H9 (cell line): ENCODE results near the gene SP2. TPM values are rescaled to one million over a fixed set of nuclear protein-coding genes. Genes with fewer than 3 reads are reported as not detected.

ENCODE experiments used
- DNase-seq: peaks from one replicate; pipeline ENCODE4 v3.0.0-alpha.2; 2017
- H2AFZ ChIP-seq: one replicate; pipeline ENCODE4 v1.6.1; 2013; ENCODE audit warnings: mild to moderate bottlenecking, low read length, control low read depth, moderate library complexity
- H2AK5ac ChIP-seq: 2 replicates; pipeline ENCODE4 v1.6.1; 2013; ENCODE audit warnings: low read length, control low read depth, mixed read lengths; ENCODE audit not compliant: insufficient read length
- H2BK120ac ChIP-seq: one replicate; pipeline ENCODE4 v1.6.1; 2013; ENCODE audit warnings: low read depth, mild to moderate bottlenecking, low read length, control low read depth, inconsistent platforms; ENCODE audit not compliant: poor library complexity, severe bottlenecking
- H2BK12ac ChIP-seq: 2 replicates; pipeline ENCODE4 v1.6.1; 2013; ENCODE audit warnings: low read length, control low read depth, mixed read lengths, low read depth; ENCODE audit not compliant: insufficient read length
- H2BK15ac ChIP-seq: 2 replicates; pipeline ENCODE4 v1.6.1; 2013; ENCODE audit warnings: low read depth, low read length, control low read depth
- H2BK20ac ChIP-seq: one replicate; pipeline ENCODE4 v1.6.1; 2013; ENCODE audit warnings: low read depth, mild to moderate bottlenecking, low read length, control low read depth, inconsistent platforms; ENCODE audit not compliant: poor library complexity, severe bottlenecking
- H2BK5ac ChIP-seq: 2 replicates; pipeline ENCODE4 v1.6.1; 2013; ENCODE audit warnings: low read length, control low read depth, mixed read lengths; ENCODE audit not compliant: insufficient read length
- H3K14ac ChIP-seq: 2 replicates; pipeline ENCODE4 v1.6.1; 2013; ENCODE audit warnings: low read length, control low read depth; ENCODE audit not compliant: insufficient read depth
- H3K18ac ChIP-seq: 2 replicates; pipeline ENCODE4 v1.6.1; 2013; ENCODE audit warnings: low read depth, mild to moderate bottlenecking, mixed read lengths, low read length, control low read depth; ENCODE audit not compliant: insufficient read length
- H3K23ac ChIP-seq: 2 replicates; pipeline ENCODE4 v1.6.1; 2013; ENCODE audit warnings: low read length, control low read depth, mixed read lengths, low read depth; ENCODE audit not compliant: insufficient read length
- H3K23me2 ChIP-seq: 2 replicates; pipeline ENCODE4 v1.6.1; 2013; ENCODE audit warnings: low read depth, mild to moderate bottlenecking, mixed read lengths, low read length, control low read depth; ENCODE audit not compliant: insufficient read length, poor library complexity, severe bottlenecking
- H3K27ac ChIP-seq: 2 replicates; pipeline ENCODE4 v1.5.1; 2013; ENCODE audit warnings: low read length, control low read depth, mixed read lengths, low read depth; ENCODE audit not compliant: insufficient read length
- H3K27me3 ChIP-seq: 2 replicates; pipeline ENCODE4 v1.6.1; 2013; ENCODE audit warnings: low read length, control low read depth, inconsistent platforms; ENCODE audit not compliant: insufficient read depth
- H3K4ac ChIP-seq: 2 replicates; pipeline ENCODE4 v1.6.1; 2013; ENCODE audit warnings: low read depth, mild to moderate bottlenecking, control low read depth, inconsistent platforms, low read length, moderate library complexity
- H3K4me1 ChIP-seq: 2 replicates; pipeline ENCODE4 v1.6.1; 2013; ENCODE audit warnings: low read length, control low read depth, inconsistent platforms; ENCODE audit not compliant: insufficient read depth
- H3K4me2 ChIP-seq: 2 replicates; pipeline ENCODE4 v1.6.1; 2013; ENCODE audit warnings: low read length, control low read depth, mixed read lengths; ENCODE audit not compliant: insufficient read length, insufficient read depth
- H3K56ac ChIP-seq: 2 replicates; pipeline ENCODE4 v1.6.1; 2013; ENCODE audit warnings: low read depth, mild to moderate bottlenecking, mixed read lengths, low read length, control low read depth; ENCODE audit not compliant: insufficient read length
- H3K79me1 ChIP-seq: 2 replicates; pipeline ENCODE4 v1.6.1; 2013; ENCODE audit warnings: low read depth, mild to moderate bottlenecking, moderate library complexity, low read length, control low read depth, inconsistent platforms; ENCODE audit not compliant: insufficient read depth, poor library complexity, severe bottlenecking
- H3K79me2 ChIP-seq: 2 replicates; pipeline ENCODE4 v1.6.1; 2013; ENCODE audit warnings: low read length, control low read depth, inconsistent platforms; ENCODE audit not compliant: insufficient read depth
- H3K9ac ChIP-seq: 2 replicates; pipeline ENCODE4 v1.6.1; 2013; ENCODE audit warnings: low read length, control low read depth, mixed read lengths; ENCODE audit not compliant: insufficient read length; ENCODE audit errors: extremely low read depth
- H3K9me3 ChIP-seq: one replicate; pipeline ENCODE4 v1.6.1; 2013; ENCODE audit warnings: low read depth, low read length, inconsistent platforms; ENCODE audit not compliant: control insufficient read depth
- H3T11ph ChIP-seq: one replicate; pipeline ENCODE4 v1.6.1; 2013; ENCODE audit warnings: mild to moderate bottlenecking, low read length, control low read depth, inconsistent platforms
- H4K20me1 ChIP-seq: one replicate; pipeline ENCODE4 v1.6.1; 2013; ENCODE audit not compliant: control insufficient read depth, insufficient read length, insufficient read depth
- H4K5ac ChIP-seq: 2 replicates; pipeline ENCODE4 v1.6.1; 2013; ENCODE audit warnings: low read depth, mild to moderate bottlenecking, mixed read lengths, low read length, control low read depth; ENCODE audit not compliant: insufficient read length
- H4K8ac ChIP-seq: replicated peaks from 2 replicates; pipeline ENCODE4 v1.6.1; 2013; ENCODE audit warnings: low read length, control low read depth, mixed read lengths, low read depth; ENCODE audit not compliant: insufficient read length
- H4K91ac ChIP-seq: 2 replicates; pipeline ENCODE4 v1.6.1; 2013; ENCODE audit warnings: low read depth, mild to moderate bottlenecking, moderate library complexity, mixed read lengths, low read length, control low read depth; ENCODE audit not compliant: insufficient read length
- H3K27ac Mint-ChIP-seq, 3 experiments: 2 replicates in 2 of 3; 3 replicates in 1 of 3; pipeline ENCODE4 v1.8.0; 2020 to 2021; ENCODE audit warnings: mixed read lengths in 3 of 3, mild to moderate bottlenecking in 1 of 3, moderate library complexity in 1 of 3
- H3K27me3 Mint-ChIP-seq: 2 replicates; pipeline ENCODE4 v1.8.0; 2021; ENCODE audit warnings: low read depth, mild to moderate bottlenecking, moderate library complexity, mixed read lengths
- H3K36me3 Mint-ChIP-seq, 3 experiments: 2 replicates in 2 of 3; 3 replicates in 1 of 3; pipeline ENCODE4 v1.8.0; 2020 to 2021; ENCODE audit warnings: low read depth in 3 of 3, mixed read lengths in 3 of 3; ENCODE audit not compliant: insufficient read depth in 1 of 3
- H3K4me1 Mint-ChIP-seq, 2 experiments: 2 replicates each; pipeline ENCODE4 v1.8.0; 2020; ENCODE audit warnings: mixed read lengths in 2 of 2
- H3K4me3 Mint-ChIP-seq, 2 experiments: 2 replicates in 1 of 2; 3 replicates in 1 of 2; pipeline ENCODE4 v1.8.0; 2020 to 2021; ENCODE audit warnings: mild to moderate bottlenecking in 2 of 2, mixed read lengths in 2 of 2, moderate library complexity in 1 of 2
- H3K9me3 Mint-ChIP-seq, 2 experiments: 2 replicates in 1 of 2; 3 replicates in 1 of 2; pipeline ENCODE4 v1.8.0; 2020; ENCODE audit warnings: mild to moderate bottlenecking in 2 of 2, mixed read lengths in 2 of 2, moderate library complexity in 1 of 2
- WGBS: extraction: QIAGEN DNeasy Blood & Tissue Kit; methylation state at CpG from one replicate; pipeline ENCODE4 v1.1.7; 2013; ENCODE audit warnings: missing lambda C conversion rate, low lambda C conversion rate, mixed read lengths; ENCODE audit not compliant: insufficient read length; ENCODE audit errors: extremely low coverage; 5-methylcytosine and 5-hydroxymethylcytosine counted together
- total RNA-seq: library from RNA; stranded (reverse); gene quantifications from 2 replicates; pipeline ENCODE4 v1.2.1, GENCODE V29; 2021
- TF ChIP-seq, protein P1 (sequence below): fragments of 200-600 bp; sonication (generic); conservative IDR thresholded peaks from 3 replicates; pipeline ENCODE4 v1.8.0; 2021; ENCODE audit warnings: antibody characterized with exemption, mild to moderate bottlenecking

SP2 gene
- total RNA-seq, 1 experiment from 2014 or later = 19.3 TPM

DNA sequence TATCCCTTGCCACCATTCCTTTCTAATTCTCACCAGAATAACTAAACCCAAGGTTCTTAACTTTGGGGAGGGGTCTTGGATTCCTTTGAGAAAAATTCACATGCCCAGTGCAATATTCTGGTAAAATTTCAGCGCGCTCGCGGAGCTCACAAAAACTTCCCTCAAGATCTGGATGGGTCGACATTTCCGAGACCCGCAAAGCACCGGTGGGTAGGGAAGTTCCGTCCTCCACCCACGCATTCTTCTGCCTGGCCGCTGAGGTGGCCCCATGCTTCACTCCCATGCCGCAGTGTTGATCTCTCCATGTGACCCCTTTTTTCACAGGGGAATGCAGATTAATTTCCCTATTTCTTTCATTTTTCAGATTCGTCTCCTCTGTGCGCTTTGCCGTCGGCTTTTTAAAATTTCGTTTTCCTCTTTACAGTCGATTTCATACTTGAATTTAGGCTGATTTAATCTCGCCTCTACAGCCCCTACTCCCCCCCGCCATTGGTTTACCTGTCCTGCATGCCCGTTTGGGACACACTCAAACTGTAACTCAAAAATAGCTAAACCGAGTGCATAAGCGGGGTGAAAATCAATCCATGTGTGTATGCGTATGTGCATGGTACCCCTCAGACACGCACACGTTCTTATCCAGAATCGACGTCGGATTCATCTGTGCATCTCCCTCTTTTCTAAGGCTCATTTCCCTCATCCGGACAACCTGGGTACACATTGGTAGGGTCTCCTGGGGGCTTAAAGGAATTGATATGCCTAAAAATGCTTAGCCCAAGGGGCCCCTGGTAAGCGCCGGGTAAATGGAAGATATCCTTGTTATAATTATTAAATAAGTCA lies 43.7 kb upstream of the SP2 start:
- Histone ChIP-seq H2BK120ac (no peak overlapping the region), H2AFZ (no peak overlapping the region), H3K14ac (no peak overlapping the region), H2BK12ac (no peak overlapping the region), H3K23me2 (peaks cover 22% of the 10 kb centered on the region), H4K20me1 (no peaks in the 10 kb centered on the region), H2BK20ac (no peak overlapping the region), H3K23ac (no peak overlapping the region), H3K4ac (no peak overlapping the region), H3K9me3 (no peaks in the 10 kb centered on the region), H3T11ph (no peak overlapping the region), H3K79me2 (no peaks in the 10 kb centered on the region), H3K9ac (no peak overlapping the region), H4K5ac (no peak overlapping the region), H3K27me3 (peaks cover 56% of the 10 kb centered on the region), H3K4me2 (peak overlapping the region; percentile 75), H2AK5ac (no peak overlapping the region), H3K56ac (no peak overlapping the region), H3K4me1 (peaks cover 7% of the 10 kb centered on the region), H2BK15ac (no peak overlapping the region), H3K27ac (no peak overlapping the region), H4K8ac (no peak overlapping the region), H3K79me1 (no peaks in the 10 kb centered on the region), H4K91ac (no peak overlapping the region), H3K18ac (no peak overlapping the region), H2BK5ac (no peak overlapping the region)
- peaks cover 0 to 2% (median 0%) of the 10 kb centered on the region in 3 experiments; a peak in 1 of 7 replicates for H3K36me3 Mint-ChIP-seq
- H3K4me3 Mint-ChIP-seq = peak overlapping the region; percentile 55 to 83
- no peak for DNase-seq
- no peak overlapping the region; a peak in 1 of 7 replicates for H3K27ac Mint-ChIP-seq
- H3K9me3 Mint-ChIP-seq = no peaks in the 10 kb centered on the region; a peak in 2 of 5 replicates
- peaks cover 38 to 47% of the 10 kb centered on the region in 2 experiments for H3K4me1 Mint-ChIP-seq
- WGBS = no CpG with 5 or more reads among the region's 32 CpGs
- H3K27me3 Mint-ChIP-seq = peaks cover 96% of the 10 kb centered on the region
- TF ChIP-seq, protein P1, sequence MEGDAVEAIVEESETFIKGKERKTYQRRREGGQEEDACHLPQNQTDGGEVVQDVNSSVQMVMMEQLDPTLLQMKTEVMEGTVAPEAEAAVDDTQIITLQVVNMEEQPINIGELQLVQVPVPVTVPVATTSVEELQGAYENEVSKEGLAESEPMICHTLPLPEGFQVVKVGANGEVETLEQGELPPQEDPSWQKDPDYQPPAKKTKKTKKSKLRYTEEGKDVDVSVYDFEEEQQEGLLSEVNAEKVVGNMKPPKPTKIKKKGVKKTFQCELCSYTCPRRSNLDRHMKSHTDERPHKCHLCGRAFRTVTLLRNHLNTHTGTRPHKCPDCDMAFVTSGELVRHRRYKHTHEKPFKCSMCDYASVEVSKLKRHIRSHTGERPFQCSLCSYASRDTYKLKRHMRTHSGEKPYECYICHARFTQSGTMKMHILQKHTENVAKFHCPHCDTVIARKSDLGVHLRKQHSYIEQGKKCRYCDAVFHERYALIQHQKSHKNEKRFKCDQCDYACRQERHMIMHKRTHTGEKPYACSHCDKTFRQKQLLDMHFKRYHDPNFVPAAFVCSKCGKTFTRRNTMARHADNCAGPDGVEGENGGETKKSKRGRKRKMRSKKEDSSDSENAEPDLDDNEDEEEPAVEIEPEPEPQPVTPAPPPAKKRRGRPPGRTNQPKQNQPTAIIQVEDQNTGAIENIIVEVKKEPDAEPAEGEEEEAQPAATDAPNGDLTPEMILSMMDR = no peak
